Astrocyte (in vitro differentiated cells and primary cell): Measurements from ENCODE around the gene CHST15. TPM values are rescaled to one million over a fixed set of nuclear protein-coding genes. Genes with fewer than 3 reads are reported as not detected.

Experiments
- DNase-seq: peaks from one replicate; pipeline ENCODE4 v3.0.0-alpha.2; 2010; ENCODE audit warnings: low read depth
- FAIRE-seq: peaks from 2 replicates; lab custom pipeline; 2011; peaks lifted over from hg19 to GRCh38; lab: Jason Lieb, UNC
- H2AFZ ChIP-seq: 2 replicates; pipeline ENCODE4 v1.6.0; 2012; ENCODE audit warnings: low read depth, low read length, inconsistent platforms
- H3K27ac ChIP-seq: 2 replicates; pipeline ENCODE4 v1.5.1; 2011; ENCODE audit warnings: low read depth, low read length, inconsistent platforms
- H3K27me3 ChIP-seq: 2 replicates; pipeline ENCODE4 v1.6.0; 2011; ENCODE audit warnings: low read length, inconsistent platforms; ENCODE audit not compliant: insufficient read depth
- H3K36me3 ChIP-seq: 2 replicates; pipeline ENCODE4 v1.5.1; 2011; ENCODE audit warnings: low read length, inconsistent platforms; ENCODE audit not compliant: insufficient read depth
- H3K4me1 ChIP-seq: 2 replicates; pipeline ENCODE4 v1.5.1; 2011; ENCODE audit warnings: low read length, inconsistent platforms; ENCODE audit not compliant: insufficient read depth
- H3K4me2 ChIP-seq: 2 replicates; pipeline ENCODE4 v1.6.0; 2012; ENCODE audit warnings: low read length, inconsistent platforms
- H3K4me3 ChIP-seq: 2 replicates; pipeline ENCODE4 v1.5.1; 2011; ENCODE audit warnings: low read depth, mild to moderate bottlenecking, low read length, inconsistent platforms; ENCODE audit not compliant: insufficient read depth
- H3K79me2 ChIP-seq: 2 replicates; pipeline ENCODE4 v1.6.0; 2012; ENCODE audit warnings: mild to moderate bottlenecking, low read length, inconsistent platforms; ENCODE audit not compliant: insufficient read depth
- H3K9ac ChIP-seq: 2 replicates; pipeline ENCODE4 v1.6.0; 2012; ENCODE audit warnings: mild to moderate bottlenecking, low read length, inconsistent platforms
- H3K9me3 ChIP-seq: 2 replicates; pipeline ENCODE4 v1.5.1; 2012; ENCODE audit warnings: low read depth, mild to moderate bottlenecking, low read length, inconsistent platforms; ENCODE audit not compliant: insufficient read depth
- H4K20me1 ChIP-seq: 2 replicates; pipeline ENCODE4 v1.6.0; 2012; ENCODE audit warnings: low read length, inconsistent platforms; ENCODE audit not compliant: insufficient read depth
- H3K27ac Mint-ChIP-seq: one replicate; pipeline ENCODE4 v1.8.0; 2021; ENCODE audit warnings: mild to moderate bottlenecking, mixed read lengths; ENCODE audit not compliant: unreplicated experiment
- H3K27me3 Mint-ChIP-seq: one replicate; pipeline ENCODE4 v1.8.0; 2021; ENCODE audit warnings: low read depth, mixed read lengths; ENCODE audit not compliant: unreplicated experiment
- H3K36me3 Mint-ChIP-seq: one replicate; pipeline ENCODE4 v1.8.0; 2021; ENCODE audit warnings: low read depth, mixed read lengths; ENCODE audit not compliant: unreplicated experiment
- H3K4me1 Mint-ChIP-seq: one replicate; pipeline ENCODE4 v1.8.0; 2021; ENCODE audit warnings: low read depth, mixed read lengths; ENCODE audit not compliant: unreplicated experiment
- H3K4me3 Mint-ChIP-seq: one replicate; pipeline ENCODE4 v1.8.0; 2021; ENCODE audit warnings: mild to moderate bottlenecking, moderate library complexity, mixed read lengths; ENCODE audit not compliant: unreplicated experiment
- H3K9me3 Mint-ChIP-seq: one replicate; pipeline ENCODE4 v1.8.0; 2021; ENCODE audit warnings: mild to moderate bottlenecking, mixed read lengths; ENCODE audit not compliant: unreplicated experiment
- CTCF ChIP-seq: IDR thresholded peaks from 2 replicates; pipeline ENCODE4 v1.5.1; 2011; ENCODE audit warnings: low read depth, mild to moderate bottlenecking, inconsistent platforms, low read length, moderate library complexity; ENCODE audit not compliant: insufficient read depth
- EZH2 ChIP-seq: IDR thresholded peaks from 2 replicates; pipeline ENCODE4 v1.6.1; 2012; ENCODE audit warnings: mild to moderate bottlenecking, low read length, inconsistent platforms; ENCODE audit not compliant: insufficient read depth
- total RNA-seq: library from RNA; stranded (reverse); gene quantifications from 2 replicates; pipeline ENCODE4 v1.2.1, GENCODE V29; 2021

CHST15 gene
- total RNA-seq, 1 donor from 2014 or later, result 20.6 TPM

DNA sequence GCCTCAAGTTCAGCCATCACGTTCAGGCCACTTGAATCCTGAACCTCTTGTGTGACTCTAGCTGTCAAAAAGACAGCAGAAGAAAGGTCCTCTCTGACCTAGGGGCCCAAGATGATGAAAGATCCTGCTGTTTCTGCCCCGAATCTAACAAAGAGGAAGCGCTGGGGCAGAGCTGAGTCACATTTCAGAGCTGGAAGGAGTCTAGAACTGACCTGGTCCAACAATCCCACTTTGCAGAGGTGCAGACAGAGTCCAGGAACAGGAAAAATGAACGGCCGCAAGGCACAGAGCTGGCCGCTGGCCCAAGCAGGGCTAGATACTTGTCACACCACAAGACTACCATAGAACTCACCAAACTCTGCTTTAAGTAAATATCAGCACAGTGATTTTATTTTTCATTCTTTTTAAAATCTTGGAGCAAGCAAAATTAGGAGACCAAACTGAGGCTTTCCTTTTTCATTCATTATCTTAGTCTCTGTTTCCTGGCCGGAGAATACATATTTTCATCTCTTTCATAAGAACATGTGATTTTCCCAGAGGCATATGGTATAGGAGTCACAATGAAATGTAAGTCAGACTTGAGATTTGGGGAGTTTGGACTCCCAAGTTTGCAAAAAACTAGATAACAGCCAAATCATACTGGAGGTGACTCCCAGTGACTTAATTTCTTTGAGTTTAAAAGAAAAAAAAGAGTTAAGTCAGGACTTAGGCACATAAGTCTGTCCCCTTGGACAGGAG, 52.8 kb downstream of the CHST15 start:
- DNase-seq, result no peak
- Histone ChIP-seq H3K9me3 (no peaks in the 10 kb centered on the region), H3K27me3 (peaks cover 12% of the 10 kb centered on the region), H3K36me3 (no peaks in the 10 kb centered on the region), H3K4me1 (no peaks in the 10 kb centered on the region), H3K4me2 (no peak overlapping the region), H3K4me3 (no peak overlapping the region), H3K27ac (no peak overlapping the region), H2AFZ (no peak overlapping the region), H4K20me1 (peaks cover 11% of the 10 kb centered on the region), H3K79me2 (no peaks in the 10 kb centered on the region), H3K9ac (no peak overlapping the region)
- FAIRE-seq, result no peak
- Mint-ChIP-seq H3K27me3 (peaks cover 19% of the 10 kb centered on the region), H3K4me3 (no peak overlapping the region), H3K36me3 (peaks cover 38% of the 10 kb centered on the region), H3K9me3 (no peaks in the 10 kb centered on the region), H3K4me1 (peaks cover 11% of the 10 kb centered on the region), H3K27ac (no peak overlapping the region)
- no peak for TF ChIP-seq CTCF
- no peak for TF ChIP-seq EZH2

- no peak overlapping the region for H3K9ac ChIP-seq
- no peaks in the 10 kb centered on the region for H3K36me3 ChIP-seq
- H3K27me3 ChIP-seq, result peaks cover 12% of the 10 kb centered on the region
- no peak for TF ChIP-seq CTCF
- no peak for TF ChIP-seq EZH2
- no peak overlapping the region for H3K27ac ChIP-seq
- Mint-ChIP-seq H3K4me3 (no peak overlapping the region), H3K9me3 (no peaks in the 10 kb centered on the region), H3K27me3 (peaks cover 13% of the 10 kb centered on the region), H3K36me3 (peaks cover 29% of the 10 kb centered on the region), H3K27ac (no peak overlapping the region), H3K4me1 (peaks cover 10% of the 10 kb centered on the region)
- no peak overlapping the region for H3K4me3 ChIP-seq
- H4K20me1 ChIP-seq, result peaks cover 11% of the 10 kb centered on the region
- H3K4me2 ChIP-seq, result no peak overlapping the region
- FAIRE-seq (no peak), DNase-seq (no peak)
- H3K4me1 ChIP-seq, result no peaks in the 10 kb centered on the region
- H3K9me3 ChIP-seq, result no peaks in the 10 kb centered on the region
- H3K79me2 ChIP-seq, result no peaks in the 10 kb centered on the region
- no peak overlapping the region for H2AFZ ChIP-seq
Observed at GRCh38 chr10:124039483-124040013, 53.9 kb downstream of the CHST15 start.

DNA sequence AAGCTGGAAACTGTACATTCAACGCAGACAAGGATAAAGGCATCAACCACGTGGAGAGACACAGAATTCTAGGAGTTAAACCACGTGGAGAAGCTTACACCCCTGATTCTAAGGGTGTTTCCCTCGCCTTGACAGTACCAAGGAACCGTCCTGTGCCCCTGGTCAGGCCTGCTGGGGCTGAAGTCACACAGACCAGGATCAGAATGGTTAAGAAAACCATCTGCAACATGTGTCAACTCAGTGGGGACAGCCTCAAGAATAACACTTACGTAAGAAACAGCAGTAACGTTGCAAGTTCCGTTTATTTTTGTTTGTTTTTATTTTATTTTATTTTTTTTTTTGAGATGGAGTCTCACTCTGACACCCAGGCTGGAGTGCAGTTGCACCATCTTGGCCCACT, 55.6 kb downstream of the CHST15 start:
- H3K27me3 Mint-ChIP-seq, result peaks cover 7% of the 10 kb centered on the region
- Histone ChIP-seq H3K9ac (no peak overlapping the region), H4K20me1 (peaks cover under 1% of the 10 kb centered on the region), H3K9me3 (no peaks in the 10 kb centered on the region), H3K4me2 (no peak overlapping the region), H3K4me3 (no peak overlapping the region), H2AFZ (no peak overlapping the region), H3K79me2 (no peaks in the 10 kb centered on the region), H3K27ac (no peak overlapping the region), H3K4me1 (peaks cover 13% of the 10 kb centered on the region), H3K36me3 (no peaks in the 10 kb centered on the region), H3K27me3 (peaks cover 8% of the 10 kb centered on the region)
- no peak for DNase-seq
- H3K36me3 Mint-ChIP-seq, result peaks cover 24% of the 10 kb centered on the region
- H3K9me3 Mint-ChIP-seq, result peaks cover 2% of the 10 kb centered on the region
- peaks cover 7% of the 10 kb centered on the region for H3K4me1 Mint-ChIP-seq
- TF ChIP-seq EZH2 (no peak), CTCF (no peak)
- no peak overlapping the region for H3K27ac Mint-ChIP-seq
- no peak overlapping the region for H3K4me3 Mint-ChIP-seq
- no peak for FAIRE-seq
